Amniotic stem cell (primary cell): Measurements from ENCODE around the gene ZNF483.
"Not testable (repeated sequence)": the region's sequence is repeated elsewhere in the genome, so short reads cannot be mapped to it uniquely, and the experiment has no call there.

Experiments used
- DNase-seq: peaks from one replicate; lab custom pipeline; 2025; lab: John Stamatoyannopoulos, UW

Gene ZNF483

DNA sequence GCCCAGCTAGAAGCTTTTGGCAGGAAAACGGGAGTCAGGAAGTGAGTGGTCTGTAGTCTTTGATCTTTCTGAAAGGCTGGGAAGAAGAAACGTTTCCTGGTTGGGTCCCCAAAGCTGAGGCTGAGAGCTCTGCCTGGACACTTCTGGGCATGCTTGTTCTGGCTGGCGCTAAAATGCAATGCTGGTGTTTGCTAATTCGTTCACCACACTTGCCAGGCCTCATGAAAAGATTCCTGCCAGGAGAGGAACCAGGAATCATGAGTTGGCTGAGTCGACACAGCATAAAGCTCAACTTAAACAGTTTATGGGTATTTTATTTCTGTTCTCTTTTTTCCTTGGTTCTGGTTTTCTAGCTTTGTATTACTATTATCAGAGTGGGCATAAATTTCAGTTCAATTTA lies 85.2 kb downstream of the ZNF483 start:
- no peak for DNase-seq

DNA sequence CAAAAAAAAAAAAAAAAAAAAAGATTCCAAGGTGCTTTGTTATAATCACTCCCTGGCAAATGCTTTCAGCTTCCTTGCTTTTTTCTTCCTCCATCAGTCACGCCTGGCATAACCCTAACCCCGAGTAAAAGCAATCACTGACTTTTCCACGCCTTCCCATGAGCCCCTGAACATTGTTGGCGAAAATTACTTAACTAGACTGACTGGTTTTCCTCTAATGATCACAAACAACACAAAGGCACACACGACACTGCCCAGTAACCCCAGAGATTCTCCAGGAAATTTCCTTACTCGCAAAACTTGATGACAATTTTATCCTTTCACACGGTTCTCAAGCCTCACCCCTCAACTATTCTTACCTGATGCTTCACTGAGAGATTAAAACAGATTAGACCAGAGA lies 85.9 kb downstream of the ZNF483 start:
- DNase-seq = no peak

DNA sequence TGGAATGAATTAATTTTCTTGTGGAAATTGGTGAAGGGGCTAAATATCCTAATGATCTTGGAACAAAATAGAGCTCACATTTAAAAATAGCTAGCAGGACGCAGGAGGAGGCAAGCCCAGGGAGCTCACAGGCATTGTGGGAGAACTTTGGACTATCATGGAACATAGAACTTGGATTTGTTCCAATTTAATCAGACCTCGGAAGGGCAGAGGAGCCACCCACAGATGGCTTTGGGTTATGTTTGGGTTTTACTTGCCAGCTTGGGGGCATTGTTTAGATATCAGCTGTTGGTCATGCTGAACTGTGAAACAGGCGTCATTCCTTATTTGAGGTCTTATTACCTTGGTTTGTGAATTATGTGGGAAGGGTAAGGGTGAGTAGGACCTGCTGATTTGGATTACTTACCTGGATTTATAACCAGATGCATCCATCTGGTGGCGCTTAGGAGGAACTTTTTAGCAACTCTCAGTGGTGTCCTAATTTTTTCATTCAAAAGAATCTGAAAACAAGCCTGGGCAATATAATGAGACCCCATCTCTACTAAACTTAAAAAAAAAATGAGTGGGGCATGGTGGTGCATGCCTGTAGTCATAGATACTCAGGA lies 88.6 kb downstream of the ZNF483 start:
- no peak for DNase-seq

DNA sequence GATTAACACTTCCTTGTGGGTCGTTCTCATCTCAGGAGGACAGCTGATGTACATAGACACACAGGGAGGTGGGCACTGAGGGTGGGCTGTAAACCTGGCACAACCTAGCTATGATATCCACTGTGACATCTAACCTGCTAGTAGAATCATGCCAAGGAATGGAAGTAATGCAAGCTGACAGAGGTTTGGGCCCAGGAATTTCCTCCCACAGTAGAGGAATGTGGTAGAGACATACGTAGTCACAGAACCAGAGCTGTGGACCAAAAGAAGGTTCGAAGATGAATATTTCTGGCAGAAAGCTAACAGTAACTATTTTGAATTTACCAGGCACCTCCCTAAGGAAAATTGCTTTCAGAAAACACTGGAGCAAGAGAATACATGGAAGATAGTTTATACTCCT lies 90.9 kb downstream of the ZNF483 start:
- no peak for DNase-seq

DNA sequence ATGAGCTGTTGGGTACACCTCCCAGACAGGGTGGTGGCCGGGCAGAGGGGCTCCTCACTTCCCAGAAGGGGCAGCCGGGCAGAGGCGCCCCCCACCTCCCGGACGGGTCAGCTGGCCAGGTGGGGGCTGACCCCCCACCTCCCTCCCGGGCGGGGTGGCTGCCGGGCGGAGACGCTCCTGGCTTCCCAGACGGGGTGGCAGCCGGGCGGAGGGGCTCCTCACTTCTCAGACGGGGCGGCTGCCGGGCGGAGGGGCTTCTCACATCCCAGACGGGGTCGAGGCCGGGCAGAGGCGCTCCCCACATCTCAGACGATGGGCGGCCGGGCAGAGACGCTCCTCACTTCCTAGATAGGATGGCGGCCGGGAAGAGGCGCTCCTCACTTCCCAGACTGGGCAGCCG lies 92.4 kb downstream of the ZNF483 start:
- not testable (repeated sequence) for DNase-seq

DNA sequence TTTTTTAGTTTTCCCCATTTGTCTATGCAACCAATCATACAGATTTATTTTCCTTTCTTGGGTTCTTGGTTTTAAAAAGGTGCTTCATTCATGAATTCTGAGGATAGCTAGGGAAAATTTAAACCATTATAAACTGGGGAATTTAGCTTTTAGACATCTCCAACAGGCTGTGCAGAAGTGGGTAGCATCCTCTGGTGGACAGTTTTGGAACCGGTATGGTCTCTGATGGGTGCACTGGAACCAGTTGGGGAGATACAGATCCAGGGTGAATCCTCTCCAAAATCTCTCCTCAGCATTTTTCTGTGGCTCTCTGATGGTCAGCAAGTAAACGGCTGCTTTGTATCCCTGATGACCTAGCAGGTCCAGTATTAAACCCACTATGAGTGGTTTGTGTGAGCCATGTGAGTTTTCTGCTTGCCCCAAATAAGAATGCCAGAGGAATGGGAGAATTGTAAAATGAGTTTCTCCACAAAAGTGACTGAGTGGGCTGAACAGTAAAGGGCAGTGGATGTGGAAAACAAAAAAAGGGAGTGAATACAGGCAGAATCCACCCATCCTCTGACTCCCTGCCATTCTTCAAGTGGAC lies 97.0 kb downstream of the ZNF483 start:
- DNase-seq = no peak

DNA sequence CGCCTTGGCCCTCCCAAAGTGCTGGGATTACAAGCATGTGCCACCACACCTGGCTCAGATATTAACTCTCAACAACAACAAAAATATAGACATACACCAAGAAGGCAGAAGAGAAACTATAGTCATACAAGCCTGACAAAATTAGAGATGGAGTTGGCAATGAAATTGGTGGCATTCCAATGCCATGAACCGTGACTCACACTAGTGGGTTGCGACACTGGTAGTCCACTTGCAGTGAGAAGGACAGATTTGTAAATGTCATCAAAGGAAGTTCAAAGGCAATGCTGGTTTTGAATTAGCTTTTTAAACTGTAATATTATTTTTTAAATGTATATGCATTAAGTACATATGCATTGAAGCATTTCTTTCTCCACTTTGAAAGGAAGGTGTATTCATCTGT lies 97.6 kb downstream of the ZNF483 start:
- DNase-seq = no peak
